SW 1271 (cell line): Measurements from ENCODE around the gene CFL1.
"Not testable (repeated sequence)": the region's sequence is repeated elsewhere in the genome, so short reads cannot be mapped to it uniquely, and the experiment has no call there.

Source experiments
- DNase-seq, 2 experiments: peaks; one replicate each; lab custom pipeline; 2025; lab: John Stamatoyannopoulos, UW

The CFL1 gene

GRCh38 chr11:65834202-65834601 lies 23.8 kb downstream of the CFL1 start:
- no peak for DNase-seq

DNA sequence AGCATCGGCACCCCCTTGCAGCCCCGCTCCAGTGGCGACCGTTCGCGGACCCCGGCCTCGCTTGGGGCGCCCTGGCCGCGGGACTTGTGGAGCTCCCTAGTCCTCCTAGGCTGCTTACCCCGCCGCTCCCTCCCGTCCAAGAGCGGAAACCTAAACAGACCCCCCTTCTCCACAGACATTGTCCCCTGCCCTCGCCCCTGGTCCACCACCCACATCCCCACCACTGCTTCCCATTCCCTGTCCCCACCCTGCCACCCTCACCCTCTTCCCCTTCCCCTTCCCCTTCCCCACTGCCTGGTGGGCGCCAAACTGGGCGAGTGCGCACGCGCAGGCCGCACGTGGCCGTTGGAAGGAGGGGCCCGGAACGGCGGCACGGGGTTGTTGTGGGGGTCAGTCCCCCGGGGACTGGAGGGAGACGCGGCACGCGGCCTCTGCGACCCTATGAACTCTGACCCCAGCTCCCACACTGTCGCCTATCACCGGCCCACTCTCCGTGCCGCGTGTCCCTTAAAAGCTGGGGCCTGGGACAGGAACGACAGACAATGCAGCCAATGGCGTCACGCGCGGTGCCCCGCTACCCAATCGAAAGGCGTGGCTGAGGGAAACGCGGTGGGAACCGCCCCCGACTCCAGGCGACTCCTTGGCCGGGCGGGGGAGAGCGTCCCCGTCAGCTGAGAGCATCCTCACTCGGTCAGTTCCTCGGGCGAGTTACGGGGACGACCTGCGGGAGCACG lies 24.5 kb downstream of the CFL1 start, which contains the start of gene SNX32:
Gene SNX32, plus strand, starts transcription at position 667 of the 734 bp plus-strand sequence. CDS start 103 bp downstream, outside the sequence.
- DNase-seq = no peak

- DNase-seq = not testable (repeated sequence)
These were observed 25.7 kb downstream of the CFL1 start for GRCh38 chr11:65832231-65832630.

GRCh38 chr11:65829459-65829858 lies 28.5 kb downstream of the CFL1 start:
- no peak for DNase-seq

GRCh38 chr11:65826984-65827735 lies 30.8 kb downstream of the CFL1 start:
- DNase-seq = no peak

- DNase-seq = no peak
These were observed 35.0 kb downstream of the CFL1 start for GRCh38 chr11:65822776-65823528.

- DNase-seq = no peak
These were observed 36.9 kb downstream of the CFL1 start for GRCh38 chr11:65821107-65821506.

DNA sequence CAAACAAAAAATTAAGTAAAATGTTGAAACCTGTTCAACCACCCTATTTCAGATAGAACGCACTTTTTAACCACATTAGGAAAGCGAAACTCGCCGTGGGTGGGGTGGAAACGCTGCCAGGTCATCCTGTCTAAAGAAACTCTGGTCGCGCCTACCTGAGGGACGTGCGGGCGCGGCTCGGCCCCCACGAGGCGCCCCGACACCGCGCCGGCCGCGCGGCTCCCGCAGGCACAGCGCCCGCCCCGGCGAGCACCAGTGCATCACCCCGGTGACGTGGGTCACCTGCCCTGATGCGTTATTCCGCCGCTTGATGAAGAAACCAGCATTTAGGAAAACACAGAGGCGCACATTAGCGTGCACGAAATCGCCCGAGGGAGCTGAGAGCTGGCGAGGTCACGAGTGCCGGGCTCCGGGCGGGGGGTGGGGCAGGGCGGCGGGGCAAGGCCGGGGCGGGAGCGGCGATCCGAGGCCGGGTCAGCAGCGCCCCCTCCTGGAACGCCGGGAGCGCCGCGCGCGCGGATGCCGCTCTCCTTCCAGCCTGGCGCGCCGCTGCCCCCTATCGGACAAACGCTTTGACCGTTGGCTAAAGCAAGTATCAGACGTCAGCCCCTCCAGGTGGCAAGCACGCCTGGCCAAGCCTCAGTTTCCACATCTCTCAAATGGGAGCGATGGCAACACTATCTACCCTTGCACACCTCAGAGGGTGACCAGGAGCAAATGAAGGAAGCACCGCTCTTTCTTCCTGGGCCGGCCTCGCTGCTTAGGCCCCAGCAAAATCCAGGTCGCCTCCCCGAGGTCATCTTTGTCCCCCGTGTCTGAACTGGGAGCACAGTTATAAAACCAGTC lies 39.9 kb downstream of the CFL1 start:
- peak; percentile 45 to 81 for DNase-seq

DNA sequence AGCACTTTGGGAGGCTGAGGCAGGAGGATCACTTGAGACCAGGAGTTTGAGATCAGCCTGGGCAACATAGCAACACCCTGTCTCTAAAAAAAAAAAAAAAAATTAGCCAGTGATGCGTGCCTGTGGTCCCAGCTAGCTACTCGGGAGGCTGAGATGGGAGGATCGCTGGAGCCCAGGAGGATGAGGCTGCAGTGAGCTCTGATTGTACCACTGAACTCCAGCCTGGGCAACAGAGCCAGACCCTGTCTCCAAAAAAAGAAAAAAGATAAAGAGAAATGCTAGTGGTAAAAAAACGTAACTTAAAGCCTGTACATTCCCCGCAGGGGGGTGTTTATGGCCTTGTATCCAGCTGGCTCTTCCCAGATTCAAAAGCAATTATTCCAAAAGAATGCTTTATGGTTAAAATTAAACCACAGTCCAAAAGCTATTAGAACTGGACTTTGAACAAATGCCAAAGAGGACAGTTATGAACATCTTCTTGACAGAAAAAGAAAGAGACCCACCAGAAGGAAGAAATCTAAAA lies 40.6 kb downstream of the CFL1 start:
- DNase-seq = no peak

DNA sequence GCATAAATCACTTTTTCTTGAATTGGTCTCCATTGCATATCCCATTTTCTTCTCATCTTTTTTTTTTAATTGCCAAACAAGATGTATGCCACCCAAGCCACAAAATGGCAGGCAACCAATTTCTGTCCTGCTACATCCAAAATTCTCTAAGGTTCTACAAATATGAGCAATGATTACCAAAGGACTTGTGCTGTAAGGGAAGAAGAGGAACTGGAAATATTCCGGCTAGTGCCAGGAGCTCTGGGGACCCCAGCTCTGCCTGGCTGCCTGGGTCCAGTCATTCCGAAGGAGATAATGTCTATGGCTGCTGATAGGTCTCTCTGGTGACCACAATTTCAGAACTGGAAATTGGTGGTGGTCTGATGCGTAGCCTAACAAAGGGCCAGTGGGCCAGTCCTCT lies 41.3 kb downstream of the CFL1 start:
- DNase-seq = no peak

DNA sequence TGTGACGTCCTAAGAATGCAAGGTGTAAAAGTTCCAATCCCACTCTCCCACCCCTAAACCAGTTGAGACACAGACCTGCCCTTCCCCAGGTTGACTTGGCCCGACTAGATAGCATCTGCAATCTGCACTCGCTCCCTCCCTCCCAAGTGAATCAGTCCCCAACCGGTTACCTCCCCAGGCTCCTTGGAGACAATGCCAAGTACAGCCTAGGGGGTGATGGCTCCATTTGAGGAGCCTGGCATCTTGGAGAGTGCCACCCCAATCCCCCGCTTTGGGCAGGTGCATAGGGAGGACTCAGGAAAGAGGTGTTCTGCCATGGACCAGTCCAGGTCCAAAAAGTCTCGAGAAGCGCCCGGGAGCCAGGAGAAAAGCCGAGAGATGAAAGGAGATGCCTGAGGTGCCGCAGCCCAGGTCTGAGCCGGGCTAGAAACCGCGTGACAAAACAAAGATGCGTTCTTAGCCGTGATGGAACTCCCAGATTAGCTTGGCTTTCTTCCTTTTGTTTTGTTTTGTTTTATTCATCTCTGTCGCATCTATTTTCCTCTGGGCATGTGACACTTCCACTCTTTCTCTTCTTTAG lies 42.9 kb downstream of the CFL1 start:
- DNase-seq = no peak

- no peak for DNase-seq
These were observed 43.6 kb downstream of the CFL1 start for GRCh38 chr11:65814131-65814985.

DNA sequence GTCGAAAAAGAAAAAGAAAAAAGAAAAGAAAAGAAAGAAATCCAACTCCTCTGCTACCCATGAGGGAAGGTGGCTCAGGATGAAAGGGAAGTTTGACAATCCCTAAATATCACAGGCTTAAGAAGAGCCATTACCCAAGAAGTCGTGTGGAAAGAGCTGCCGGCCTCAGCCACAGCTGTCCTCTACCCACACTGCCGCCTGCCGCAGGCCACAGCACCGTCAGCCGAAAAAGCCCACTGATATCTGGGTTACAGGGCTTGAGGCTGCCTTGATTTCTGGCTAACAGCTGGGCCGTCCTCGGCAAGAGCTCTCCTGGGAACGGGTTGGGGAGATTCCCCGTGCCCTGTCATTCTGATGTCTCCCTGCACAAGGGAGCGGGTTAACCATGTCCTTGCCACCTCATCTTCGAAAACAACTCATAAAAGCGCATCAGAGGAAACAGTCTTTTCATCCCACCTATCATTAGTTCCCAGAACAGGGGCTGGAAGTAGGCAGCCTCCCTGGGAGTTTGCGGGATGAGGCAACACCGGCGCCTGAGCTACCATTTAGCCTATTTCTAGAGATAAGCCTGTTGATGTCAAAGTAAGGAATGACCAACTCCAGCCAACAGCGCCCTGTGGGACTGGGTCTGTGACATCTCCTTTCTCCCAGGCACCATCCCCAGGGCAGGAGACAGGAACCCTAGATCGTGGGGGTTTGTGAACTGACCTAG lies 46.1 kb downstream of the CFL1 start:
- no peak for DNase-seq

GRCh38 chr11:65810046-65810868 lies 47.7 kb downstream of the CFL1 start:
- DNase-seq = peak in 1 of 2 experiments; percentile 10

DNA sequence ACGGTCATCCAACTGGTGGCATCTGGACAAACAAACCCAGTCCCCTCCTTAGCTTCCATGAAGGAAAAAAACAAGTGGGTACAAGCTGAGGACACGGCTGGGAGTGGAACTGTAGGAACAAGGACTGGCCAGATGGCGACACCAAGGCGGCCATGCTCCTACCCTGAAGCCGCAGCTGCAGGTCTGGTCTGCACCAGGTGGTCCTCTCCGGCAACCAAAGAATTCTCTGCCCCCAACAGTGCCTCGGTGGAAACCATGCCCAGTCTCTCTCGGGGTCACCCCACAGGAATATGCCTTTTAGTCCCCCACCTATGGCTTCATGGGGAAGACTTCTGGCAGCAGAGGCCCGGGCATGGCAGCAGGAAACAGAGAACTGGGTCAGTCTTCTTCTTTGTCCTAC lies 48.5 kb downstream of the CFL1 start:
- DNase-seq = no peak

- DNase-seq = no peak
These were observed 49.1 kb downstream of the CFL1 start for GRCh38 chr11:65808744-65809341.

DNA sequence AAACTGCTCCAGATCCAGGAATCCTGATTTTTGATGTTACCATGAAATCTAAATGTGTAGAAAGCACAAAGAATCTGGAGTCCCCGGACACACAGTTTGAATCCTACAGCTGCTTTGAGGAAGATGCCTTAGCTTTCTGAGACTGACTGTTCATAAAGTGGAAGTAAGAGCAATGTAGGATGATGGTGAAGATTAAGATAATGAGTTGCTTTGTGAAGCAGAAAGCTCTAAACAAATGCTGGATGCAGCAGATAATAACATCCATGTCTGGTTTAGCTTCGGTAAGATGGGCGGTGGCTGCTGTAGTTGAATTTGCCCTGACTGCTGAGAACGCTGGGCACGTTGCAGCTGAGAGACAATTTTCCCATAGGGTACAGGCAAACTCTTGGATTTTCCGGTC lies 51.0 kb downstream of the CFL1 start:
- no peak for DNase-seq
